HFFc6 (cell line): ENCODE measurements around the gene CUL3. TPM values are rescaled to one million over a fixed set of nuclear protein-coding genes. Genes with fewer than 3 reads are reported as not detected.
A peak's percentile ranks its signal among the peaks of the same experiment; 100 is the strongest.

Experiments
- DNase-seq: peaks from one replicate; pipeline ENCODE4 v3.0.0-alpha.2; 2018
- H3K27ac Mint-ChIP-seq: 2 replicates; pipeline ENCODE4 v1.8.0; 2020; ENCODE audit warnings: mild to moderate bottlenecking, mixed read lengths
- H3K27me3 Mint-ChIP-seq: 2 replicates; pipeline ENCODE4 v1.8.0; 2021; ENCODE audit warnings: mild to moderate bottlenecking, moderate library complexity, mixed read lengths; ENCODE audit not compliant: insufficient read depth
- H3K36me3 Mint-ChIP-seq: 2 replicates; pipeline ENCODE4 v1.8.0; 2021; ENCODE audit warnings: low read depth, mixed read lengths
- H3K4me1 Mint-ChIP-seq: 2 replicates; pipeline ENCODE4 v1.8.0; 2020; ENCODE audit warnings: low read depth, mixed read lengths
- H3K4me3 Mint-ChIP-seq: 2 replicates; pipeline ENCODE4 v1.8.0; 2020; ENCODE audit warnings: mild to moderate bottlenecking, moderate library complexity, mixed read lengths
- H3K9me3 Mint-ChIP-seq: 2 replicates; pipeline ENCODE4 v1.8.0; 2020; ENCODE audit warnings: mild to moderate bottlenecking, mixed read lengths
- total RNA-seq, 6 experiments: library from RNA; stranded (reverse); fragmentation: NEBNext Ultra II Directional; extraction: Animal tissue kit (Norgen Biotek cat#: 25700); gene quantifications; 2 replicates in 1 of 6; 3 replicates in 5 of 6; pipeline ENCODE4 v1.2.3, GENCODE V29; 2021
- TF ChIP-seq, protein P1 (sequence below): fragments of 200-600 bp; sonication (generic); IDR thresholded peaks from 2 replicates; pipeline ENCODE4 v1.5.0; 2021; ENCODE audit warnings: antibody characterized with exemption, mild to moderate bottlenecking

Gene CUL3
- total RNA-seq, 6 experiments from 2014 or later: 76.9 to 88.4 (median 83.3) TPM

GRCh38 chr2:224577541-224577940 is 7.6 kb downstream of the CUL3 start:
- TF ChIP-seq, protein P1, sequence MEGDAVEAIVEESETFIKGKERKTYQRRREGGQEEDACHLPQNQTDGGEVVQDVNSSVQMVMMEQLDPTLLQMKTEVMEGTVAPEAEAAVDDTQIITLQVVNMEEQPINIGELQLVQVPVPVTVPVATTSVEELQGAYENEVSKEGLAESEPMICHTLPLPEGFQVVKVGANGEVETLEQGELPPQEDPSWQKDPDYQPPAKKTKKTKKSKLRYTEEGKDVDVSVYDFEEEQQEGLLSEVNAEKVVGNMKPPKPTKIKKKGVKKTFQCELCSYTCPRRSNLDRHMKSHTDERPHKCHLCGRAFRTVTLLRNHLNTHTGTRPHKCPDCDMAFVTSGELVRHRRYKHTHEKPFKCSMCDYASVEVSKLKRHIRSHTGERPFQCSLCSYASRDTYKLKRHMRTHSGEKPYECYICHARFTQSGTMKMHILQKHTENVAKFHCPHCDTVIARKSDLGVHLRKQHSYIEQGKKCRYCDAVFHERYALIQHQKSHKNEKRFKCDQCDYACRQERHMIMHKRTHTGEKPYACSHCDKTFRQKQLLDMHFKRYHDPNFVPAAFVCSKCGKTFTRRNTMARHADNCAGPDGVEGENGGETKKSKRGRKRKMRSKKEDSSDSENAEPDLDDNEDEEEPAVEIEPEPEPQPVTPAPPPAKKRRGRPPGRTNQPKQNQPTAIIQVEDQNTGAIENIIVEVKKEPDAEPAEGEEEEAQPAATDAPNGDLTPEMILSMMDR: no peak
- Mint-ChIP-seq H3K27ac (no peak overlapping the region), H3K4me3 (no peak overlapping the region), H3K9me3 (no peaks in the 10 kb centered on the region), H3K27me3 (no peaks in the 10 kb centered on the region), H3K4me1 (peaks cover 51% of the 10 kb centered on the region), H3K36me3 (peaks cover 9% of the 10 kb centered on the region)
- DNase-seq: no peak

GRCh38 chr2:224576088-224576715 is 9.0 kb downstream of the CUL3 start:
- Mint-ChIP-seq H3K27ac (no peak overlapping the region), H3K4me1 (peaks cover 56% of the 10 kb centered on the region), H3K4me3 (no peak overlapping the region), H3K9me3 (no peaks in the 10 kb centered on the region), H3K36me3 (peaks cover 3% of the 10 kb centered on the region; the same call in 1 of the 2 replicates), H3K27me3 (no peaks in the 10 kb centered on the region)
- TF ChIP-seq, protein P1: no peak
- no peak for DNase-seq

- TF ChIP-seq, protein P1: no peak
- no peak overlapping the region for H3K4me3 Mint-ChIP-seq
- H3K27me3 Mint-ChIP-seq: no peaks in the 10 kb centered on the region
- peaks cover 59% of the 10 kb centered on the region for H3K4me1 Mint-ChIP-seq
- no peaks in the 10 kb centered on the region; the same call in 1 of the 2 replicates for H3K36me3 Mint-ChIP-seq
- no peaks in the 10 kb centered on the region for H3K9me3 Mint-ChIP-seq
- no peak for DNase-seq
- H3K27ac Mint-ChIP-seq: peak overlapping the region; percentile 0; the same call in 1 of the 2 replicates
Measured at GRCh38 chr2:224574423-224575084, 10.6 kb downstream of the CUL3 start.

- TF ChIP-seq, protein P1: no peak; the same call in 1 of the 2 replicates
- Mint-ChIP-seq H3K27ac (no peak overlapping the region), H3K4me1 (peaks cover 60% of the 10 kb centered on the region), H3K9me3 (no peaks in the 10 kb centered on the region), H3K4me3 (no peak overlapping the region), H3K27me3 (no peaks in the 10 kb centered on the region), H3K36me3 (no peaks in the 10 kb centered on the region; the same call in 1 of the 2 replicates)
- DNase-seq: no peak
Measured at GRCh38 chr2:224573724-224574123, 11.4 kb downstream of the CUL3 start.

- Mint-ChIP-seq H3K27me3 (no peaks in the 10 kb centered on the region), H3K4me1 (peaks cover 72% of the 10 kb centered on the region), H3K4me3 (no peak overlapping the region), H3K27ac (no peak overlapping the region), H3K9me3 (peaks cover 6% of the 10 kb centered on the region; the same call in 1 of the 2 replicates), H3K36me3 (peaks cover 7% of the 10 kb centered on the region)
- no peak for DNase-seq
- TF ChIP-seq, protein P1: no peak
Measured at GRCh38 chr2:224572338-224572737, 12.8 kb downstream of the CUL3 start.
